ENCODE data around the gene DOCK11. TPM values are rescaled to one million over a fixed set of nuclear protein-coding genes. Genes with fewer than 3 reads are reported as not detected.
"Not testable (repeated sequence)": the region's sequence is repeated elsewhere in the genome, so short reads cannot be mapped to it uniquely, and the experiment has no call there.

The DOCK11 gene
- total RNA-seq, 1 donor from 2014 or later, result 39.5 TPM

GRCh38 chrX:118558926-118559325 is 63.3 kb downstream of the DOCK11 start:
- intact Hi-C loops (cut with DNase I), result no loop called here

GRCh38 chrX:118560489-118560888 is 64.9 kb downstream of the DOCK11 start:
- DNase-seq (ENCODE audit: low spot score), result no peak
- intact Hi-C loops (cut with DNase I), result no loop called here
- no peak for ATAC-seq

More at GRCh38 chrX:118558926-118559325, 63.3 kb downstream of the DOCK11 start:
- ATAC-seq (no peak), DNase-seq (ENCODE audit: low spot score) (no peak)

DNA sequence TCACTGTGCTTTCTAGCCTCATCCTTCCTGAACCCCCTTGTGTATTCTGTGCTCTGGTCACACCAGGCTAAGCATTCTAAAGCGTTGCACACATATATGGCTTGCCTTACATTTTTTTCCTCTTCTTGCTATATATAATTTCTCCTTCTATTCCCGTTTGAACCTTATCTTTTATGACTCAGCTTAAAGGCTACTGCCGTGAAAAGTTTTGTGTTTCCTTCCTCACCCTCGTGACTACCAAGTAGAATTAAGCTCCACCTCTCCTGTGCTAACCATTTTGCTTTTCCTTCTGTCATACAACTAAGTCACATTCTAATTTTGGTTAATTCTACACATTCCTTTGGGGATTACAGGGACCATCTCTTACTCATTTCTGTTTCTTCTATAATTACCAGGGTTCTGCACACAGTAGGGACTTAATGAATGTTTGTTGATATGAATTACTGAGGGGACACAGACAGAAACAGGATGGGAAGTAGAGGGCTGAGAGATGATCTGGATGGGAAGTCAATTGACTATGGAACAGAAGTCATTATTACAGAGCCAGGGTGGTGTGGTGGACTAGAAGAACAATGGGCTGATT is 67.1 kb downstream of the DOCK11 start:
- no peak for ATAC-seq
- intact Hi-C loops (cut with DNase I), result no loop called here
- no peak for DNase-seq (ENCODE audit: low spot score)

GRCh38 chrX:118564498-118564897 is 68.9 kb downstream of the DOCK11 start:
- intact Hi-C loops (cut with DNase I), result no loop called here
- no peak for DNase-seq (ENCODE audit: low spot score)
- ATAC-seq, result no peak

- ATAC-seq, result no peak
- no peak for DNase-seq (ENCODE audit: low spot score)
- intact Hi-C loops (cut with DNase I), result no loop called here
Observed at GRCh38 chrX:118565853-118566252, 70.2 kb downstream of the DOCK11 start.

GRCh38 chrX:118566359-118566758 is 70.7 kb downstream of the DOCK11 start:
- intact Hi-C loops (cut with DNase I), result no loop called here
- no peak for ATAC-seq
- DNase-seq (ENCODE audit: low spot score), result no peak

- ATAC-seq (no peak), DNase-seq (ENCODE audit: low spot score) (no peak)
- intact Hi-C loops (cut with DNase I), result no loop called here
Observed at GRCh38 chrX:118569676-118570075, 74.1 kb downstream of the DOCK11 start.

- DNase-seq (ENCODE audit: low spot score), result no peak
- intact Hi-C loops (cut with DNase I), result no loop called here
- ATAC-seq, result no peak
Observed at GRCh38 chrX:118570209-118570608, 74.6 kb downstream of the DOCK11 start.

DNA sequence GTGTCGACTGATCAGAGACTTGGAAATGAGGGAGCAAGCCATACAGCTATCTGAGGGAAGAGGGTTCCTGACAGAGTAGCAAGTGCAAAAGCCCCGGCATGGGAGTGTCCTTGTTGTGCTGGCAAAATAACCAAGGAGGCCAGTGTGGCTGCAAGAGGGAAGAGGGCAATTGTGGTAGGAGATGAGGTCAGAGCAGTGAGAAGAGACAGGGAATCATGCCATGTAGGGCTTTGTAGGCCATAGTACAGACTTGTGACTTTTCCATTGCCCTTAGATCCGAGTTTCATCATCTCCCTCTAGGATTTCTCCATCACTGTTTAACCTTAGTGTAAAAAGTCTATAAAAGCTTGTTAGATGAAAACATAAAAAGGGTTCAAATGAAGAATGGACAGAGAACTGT is 76.2 kb downstream of the DOCK11 start:
- intact Hi-C loops (cut with DNase I), result no loop called here

DNA sequence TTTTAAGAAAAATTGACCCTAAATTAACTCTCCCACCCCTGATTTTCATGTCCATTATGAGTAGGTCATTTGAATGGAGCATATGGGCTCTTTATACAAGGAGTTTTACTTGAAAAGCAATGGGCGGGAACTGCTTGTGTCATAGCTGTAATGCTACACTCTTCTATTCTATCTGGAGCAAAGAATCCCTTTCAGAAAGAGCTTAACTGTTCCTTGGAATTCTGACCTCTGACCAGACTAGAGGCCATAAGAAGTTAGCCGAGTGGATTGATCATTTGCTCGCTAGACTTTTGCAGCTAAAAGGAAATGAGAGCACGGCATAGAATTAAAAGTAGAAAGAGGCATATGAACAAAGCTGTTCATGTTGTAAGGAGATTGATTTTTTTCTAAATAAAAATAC is 79.1 kb downstream of the DOCK11 start:
- intact Hi-C loops (cut with DNase I), result no loop called here
- ATAC-seq, result no peak
- no peak for DNase-seq (ENCODE audit: low spot score)

More for the DNA sequence above, 76.2 kb downstream of the DOCK11 start:
- ATAC-seq (peak; percentile 56), DNase-seq (ENCODE audit: low spot score) (no peak)

- intact Hi-C loops (cut with DNase I), result no loop called here
- no peak for ATAC-seq
Observed at GRCh38 chrX:118577041-118577440, 81.4 kb downstream of the DOCK11 start.

GRCh38 chrX:118579417-118579816 is 83.8 kb downstream of the DOCK11 start:
- ATAC-seq, result no peak
- DNase-seq (ENCODE audit: low spot score), result no peak
- intact Hi-C loops (cut with DNase I), result no loop called here

More at GRCh38 chrX:118577041-118577440, 81.4 kb downstream of the DOCK11 start:
- DNase-seq (ENCODE audit: low spot score), result no peak

GRCh38 chrX:118582926-118583325 is 87.3 kb downstream of the DOCK11 start:
- DNase-seq (ENCODE audit: low spot score); ATAC-seq; intact Hi-C loops (cut with DNase I): not testable (repeated sequence)

DNA sequence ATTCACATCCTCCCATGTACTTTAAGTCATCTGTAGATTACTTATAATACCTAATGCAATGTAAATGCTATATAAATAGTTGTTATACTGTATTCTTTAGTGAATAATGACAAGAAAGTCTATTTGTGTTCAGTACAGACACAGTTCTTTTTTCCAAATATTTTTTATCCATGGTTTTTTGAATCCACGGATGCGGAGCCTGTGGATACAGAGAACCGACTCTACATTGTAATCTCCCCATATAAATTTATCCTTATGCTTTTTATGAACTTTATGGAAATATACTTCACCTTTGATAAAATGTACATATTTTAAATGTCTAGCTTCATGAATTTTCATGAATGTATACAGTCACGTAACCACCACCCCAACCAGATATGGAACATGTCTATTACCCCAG is 88.2 kb downstream of the DOCK11 start:
- DNase-seq (ENCODE audit: low spot score), result no peak
- no peak for ATAC-seq
- intact Hi-C loops (cut with DNase I), result no loop called here

GRCh38 chrX:118585296-118585695 is 89.7 kb downstream of the DOCK11 start:
- ATAC-seq (no peak), DNase-seq (ENCODE audit: low spot score) (no peak)
- intact Hi-C loops (cut with DNase I), result no loop called here

DNA sequence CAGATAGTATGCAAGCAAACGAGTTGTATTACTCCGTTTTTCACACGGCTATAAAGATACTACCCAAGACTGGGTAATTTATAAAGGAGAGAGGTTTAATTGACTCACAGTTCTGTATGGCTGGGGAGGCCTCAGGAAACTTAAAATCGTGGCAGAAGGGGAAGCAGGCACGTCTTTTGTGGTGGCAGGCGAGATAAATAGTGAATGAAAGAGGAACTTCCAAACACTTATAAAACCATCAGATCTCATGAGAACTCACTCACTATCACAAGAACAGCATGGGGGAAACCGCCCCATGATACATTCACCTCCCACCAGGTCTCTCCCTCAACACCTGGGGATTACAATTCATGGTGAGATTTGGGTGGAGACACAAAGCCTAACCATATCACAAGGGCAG is 90.6 kb downstream of the DOCK11 start:
- DNase-seq (ENCODE audit: low spot score); ATAC-seq; intact Hi-C loops (cut with DNase I): not testable (repeated sequence)

GRCh38 chrX:118588715-118589114 is 93.1 kb downstream of the DOCK11 start:
- no peak for DNase-seq (ENCODE audit: low spot score)
- intact Hi-C loops (cut with DNase I), result no loop called here
- no peak for ATAC-seq

DNA sequence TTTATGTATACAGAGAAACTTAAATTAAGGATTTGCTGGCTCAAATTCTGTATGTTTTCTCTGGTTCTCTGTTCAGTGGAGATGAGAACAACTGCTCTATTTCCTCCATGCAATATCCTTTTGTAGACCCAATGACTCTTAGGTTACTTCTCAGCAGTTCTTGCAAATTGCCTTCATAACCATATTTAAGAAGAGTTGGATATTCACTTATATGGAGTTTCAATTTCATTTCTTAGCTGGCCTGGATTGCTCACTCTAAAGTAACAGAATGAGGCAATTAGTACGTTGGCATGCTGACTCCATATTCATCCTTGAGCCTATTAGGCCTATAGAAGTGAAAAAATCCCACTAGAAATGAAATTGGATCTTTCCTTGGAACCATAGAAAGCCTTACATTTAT is 93.6 kb downstream of the DOCK11 start:
- intact Hi-C loops (cut with DNase I), result no loop called here
- no peak for ATAC-seq
- no peak for DNase-seq (ENCODE audit: low spot score)

DNA sequence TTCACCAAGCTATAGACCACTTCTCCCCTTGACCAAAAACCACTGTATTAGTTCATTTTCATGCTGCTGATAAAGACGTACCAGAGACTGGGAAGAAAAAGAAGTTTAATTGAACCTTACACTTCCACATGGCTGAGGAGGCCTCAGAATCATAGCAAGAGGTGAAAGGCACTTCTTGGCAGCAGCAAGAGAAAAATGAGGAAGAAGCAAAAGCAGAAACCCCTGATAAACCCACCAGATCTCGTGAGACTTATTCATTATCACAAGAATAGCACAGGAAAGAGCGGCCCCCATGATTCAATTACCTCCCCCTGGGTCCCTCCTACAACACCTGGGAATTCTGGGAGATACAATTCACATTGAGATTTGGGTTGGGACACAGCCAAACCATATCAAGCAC is 97.8 kb downstream of the DOCK11 start:
- intact Hi-C loops (cut with DNase I), result no loop called here
- DNase-seq (ENCODE audit: low spot score) (no peak), ATAC-seq (no peak)

DNA sequence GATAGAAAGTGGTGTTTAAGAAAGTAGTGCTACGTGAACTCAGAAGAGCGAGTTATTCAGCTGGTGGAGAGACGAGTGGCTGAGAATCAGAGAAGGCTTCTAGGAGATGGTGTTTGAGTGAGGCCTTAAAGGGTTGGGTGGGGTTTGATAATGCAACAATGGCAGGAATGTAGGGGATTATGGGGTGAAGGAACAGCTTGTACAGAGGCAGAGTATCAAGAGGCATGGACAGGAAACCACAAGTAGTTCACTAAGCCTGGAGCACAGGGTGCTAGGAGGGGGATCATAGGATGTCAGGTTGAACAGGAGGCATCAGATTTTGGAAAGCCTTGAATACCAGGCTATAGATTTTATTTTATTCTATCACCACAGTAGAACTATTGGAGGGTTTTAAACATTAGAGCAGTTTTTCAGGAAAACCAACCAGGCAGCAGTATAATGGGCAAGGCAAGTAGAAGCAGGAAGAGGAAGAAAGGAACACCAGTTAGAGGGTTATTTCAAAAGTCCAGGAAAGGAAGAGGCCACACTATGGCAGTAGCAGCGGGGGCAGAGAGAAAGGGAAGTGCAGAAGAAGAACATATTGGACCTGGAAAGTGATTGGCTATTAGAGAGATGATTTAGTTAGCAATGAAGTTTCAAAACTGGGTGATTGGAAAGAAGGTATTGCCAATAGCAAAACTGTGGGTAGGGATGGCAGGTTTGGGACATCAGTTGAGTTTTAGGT is 99.2 kb downstream of the DOCK11 start:
- intact Hi-C loops (cut with DNase I), result no loop called here
- no peak for DNase-seq (ENCODE audit: low spot score)
- ATAC-seq, result no peak
